GM21423 (cell line): Measurements from ENCODE around the gene KLB.

Experiments used
- ATAC-seq: cut with Tn5 transposase; IDR thresholded peaks from one replicate; pipeline ENCODE4 v1.9.1; 2021; ENCODE audit warnings: mild to moderate bottlenecking, moderate library complexity; ENCODE audit not compliant: unreplicated experiment

KLB gene

DNA sequence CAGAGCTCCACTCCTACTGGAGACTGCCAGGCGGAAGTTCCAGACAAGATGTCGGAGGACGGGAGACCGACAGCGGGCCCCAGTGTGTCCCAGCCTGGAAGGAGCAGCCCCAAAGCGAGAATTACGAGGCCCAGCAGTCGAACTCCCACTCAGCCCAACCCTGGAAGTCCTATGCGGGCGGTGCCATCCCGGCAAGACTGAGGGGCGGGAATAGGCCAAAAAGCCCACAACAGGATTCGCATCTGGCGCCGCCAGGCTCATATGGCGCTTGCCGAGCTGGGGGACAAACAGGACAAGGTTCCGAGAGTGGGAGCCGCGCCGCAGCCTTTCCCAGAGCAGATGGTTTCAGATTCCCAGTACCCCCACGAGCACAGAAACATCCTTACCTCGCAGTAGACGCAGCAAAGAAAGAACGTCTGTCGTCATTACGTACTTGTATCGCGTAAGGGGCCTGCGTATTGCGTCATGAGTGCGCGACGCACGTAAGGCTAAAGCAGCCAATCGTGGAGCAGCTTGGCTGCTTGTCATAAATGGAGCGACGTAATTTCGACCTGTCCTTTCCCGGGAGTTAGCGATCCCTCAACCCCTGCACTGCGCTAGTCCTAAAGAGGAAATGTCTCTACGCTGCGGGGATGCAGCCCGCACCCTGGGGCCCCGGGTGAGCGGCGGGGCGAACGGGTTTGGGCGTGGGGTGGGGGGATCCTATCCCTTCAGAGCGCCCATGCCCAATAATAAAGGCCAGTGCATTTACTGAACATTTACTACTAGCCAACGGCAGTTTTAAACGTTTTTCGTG, 52.0 kb downstream of the KLB start, which contains the start of the genes LIAS and RPL9:
LIAS (plus strand) TSS at position 552 of the 796 bp plus-strand sequence; CDS start at position 614, 62 bp downstream.
RPL9 (minus strand) TSS at position 418 of the 796 bp plus-strand sequence. CDS start 483 bp downstream, outside the sequence.
- peak; percentile 83 for ATAC-seq

DNA sequence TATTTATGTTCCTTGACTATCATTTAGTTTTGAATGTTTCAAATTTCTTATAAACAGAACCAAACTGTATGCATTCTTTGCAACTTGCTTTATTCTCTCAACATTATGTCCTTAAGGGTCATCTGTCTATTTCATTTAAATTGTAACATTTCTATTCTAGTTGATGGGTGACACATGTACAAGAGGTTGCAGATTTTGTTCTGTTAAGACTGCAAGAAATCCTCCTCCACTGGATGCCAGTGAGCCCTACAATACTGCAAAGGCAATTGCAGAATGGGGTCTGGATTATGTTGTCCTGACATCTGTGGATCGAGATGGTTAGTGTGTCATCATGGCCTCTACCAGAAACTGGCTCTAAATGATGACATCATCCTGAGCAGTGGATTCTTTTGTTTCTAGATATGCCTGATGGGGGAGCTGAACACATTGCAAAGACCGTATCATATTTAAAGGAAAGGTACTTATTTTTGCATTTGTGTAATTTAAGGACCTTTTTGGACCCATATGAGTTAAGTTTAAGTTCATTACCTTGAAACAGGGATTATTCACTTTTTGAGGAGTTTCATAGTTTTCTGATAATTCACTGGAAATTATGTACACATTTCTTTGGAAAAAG, 58.3 kb downstream of the KLB start:
- no peak for ATAC-seq

DNA sequence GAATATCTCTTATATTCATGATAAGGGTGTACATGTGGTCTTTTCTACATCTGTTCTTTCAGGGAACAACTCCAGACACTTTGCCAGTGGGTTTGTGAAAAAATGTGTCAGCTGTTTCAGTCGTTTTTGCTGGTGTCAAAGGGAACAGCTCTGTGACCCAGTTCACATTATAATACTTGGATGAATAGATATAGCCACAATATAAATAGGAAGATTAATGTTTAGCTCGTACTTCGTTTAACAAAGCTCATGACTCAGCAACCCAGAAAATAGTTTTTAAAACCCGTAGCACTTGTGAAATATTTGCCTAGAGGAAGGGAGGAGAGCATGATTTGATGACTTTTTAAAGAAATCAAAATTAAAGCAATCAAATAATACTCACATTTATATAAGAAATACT, 60.0 kb downstream of the KLB start:
- ATAC-seq, result no peak

DNA sequence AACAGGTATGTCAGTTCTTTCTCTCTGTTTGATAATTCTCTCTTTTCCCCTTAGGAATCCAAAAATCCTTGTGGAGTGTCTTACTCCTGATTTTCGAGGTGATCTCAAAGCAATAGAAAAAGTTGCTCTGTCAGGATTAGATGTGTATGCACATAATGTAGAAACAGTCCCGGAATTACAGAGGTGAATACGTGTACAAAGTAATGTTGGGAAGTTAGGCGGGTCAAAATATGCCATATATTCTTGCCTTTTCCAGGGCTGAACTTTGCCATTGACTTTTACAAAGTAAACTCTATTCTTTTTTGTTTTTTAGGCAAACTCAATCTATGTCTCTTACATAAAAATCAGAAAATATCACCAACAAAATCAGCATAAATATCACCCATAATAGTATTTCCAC, 60.7 kb downstream of the KLB start:
- ATAC-seq, result no peak

DNA sequence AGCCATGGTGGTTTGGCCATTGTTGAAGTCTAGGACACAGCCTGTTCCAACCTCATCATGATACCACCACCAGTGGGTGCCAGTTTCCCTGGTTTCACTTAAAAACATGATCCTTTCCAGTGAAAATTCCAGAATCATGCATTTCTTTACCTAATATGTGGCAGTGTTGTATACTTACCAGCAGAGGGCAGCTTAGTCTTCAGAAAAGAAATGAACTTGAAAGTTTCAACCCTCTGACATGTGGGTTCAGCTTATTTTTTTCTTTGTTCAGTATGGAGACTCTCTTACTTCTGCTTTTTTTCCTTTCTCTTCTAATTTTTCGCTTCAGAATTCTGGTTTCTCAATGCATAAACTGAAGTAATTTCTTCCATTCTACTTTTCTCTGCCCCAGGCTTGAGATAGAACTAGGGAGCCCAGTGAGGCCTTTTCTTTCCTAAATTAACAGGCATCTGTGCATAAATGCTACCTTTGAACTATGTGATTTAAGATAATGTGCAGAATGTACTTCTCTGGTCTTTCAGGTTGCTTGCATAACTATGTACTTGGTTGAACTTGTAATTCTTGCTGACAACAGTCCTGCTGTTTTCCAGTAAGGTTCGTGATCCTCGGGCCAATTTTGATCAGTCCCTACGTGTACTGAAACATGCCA, 62.8 kb downstream of the KLB start:
- peak; percentile 69 for ATAC-seq

DNA sequence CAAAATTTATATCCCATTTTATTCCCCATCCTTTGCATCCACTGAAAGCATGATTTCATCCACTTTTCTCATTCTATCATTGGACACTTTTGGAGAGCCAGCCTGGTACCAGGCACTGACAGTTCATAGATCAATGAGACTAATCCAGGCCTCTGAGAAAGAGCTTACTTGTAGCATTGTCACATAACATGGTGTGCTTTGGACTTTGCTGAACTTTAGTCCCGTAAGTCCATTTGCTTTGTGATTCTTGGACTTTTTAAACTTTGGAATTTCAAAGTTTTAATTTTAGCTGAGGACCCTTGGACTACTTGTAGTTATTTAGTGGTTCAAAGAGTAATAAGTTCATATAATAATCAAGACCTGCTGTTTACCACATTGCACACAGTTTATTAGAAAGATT, 63.7 kb downstream of the KLB start:
- no peak for ATAC-seq

DNA sequence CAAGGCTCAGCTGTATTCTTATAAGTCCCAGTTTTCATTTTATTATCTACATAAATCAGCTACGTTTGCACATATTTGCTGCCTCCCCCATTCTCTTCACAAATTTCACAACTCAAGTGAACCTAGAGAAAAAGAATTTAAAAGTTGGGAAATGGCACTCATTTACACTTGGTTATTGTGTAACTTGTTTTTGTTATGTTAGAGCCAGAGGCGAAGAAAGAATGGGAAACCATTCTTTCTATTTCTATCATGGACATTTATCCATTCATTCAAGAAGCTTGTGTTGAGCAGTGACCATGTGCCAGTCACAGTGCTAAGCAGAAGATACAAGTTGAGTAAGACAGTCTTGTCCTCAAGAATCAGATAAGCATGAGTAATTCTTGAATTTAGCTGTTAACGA, 65.7 kb downstream of the KLB start:
- ATAC-seq, result no peak

DNA sequence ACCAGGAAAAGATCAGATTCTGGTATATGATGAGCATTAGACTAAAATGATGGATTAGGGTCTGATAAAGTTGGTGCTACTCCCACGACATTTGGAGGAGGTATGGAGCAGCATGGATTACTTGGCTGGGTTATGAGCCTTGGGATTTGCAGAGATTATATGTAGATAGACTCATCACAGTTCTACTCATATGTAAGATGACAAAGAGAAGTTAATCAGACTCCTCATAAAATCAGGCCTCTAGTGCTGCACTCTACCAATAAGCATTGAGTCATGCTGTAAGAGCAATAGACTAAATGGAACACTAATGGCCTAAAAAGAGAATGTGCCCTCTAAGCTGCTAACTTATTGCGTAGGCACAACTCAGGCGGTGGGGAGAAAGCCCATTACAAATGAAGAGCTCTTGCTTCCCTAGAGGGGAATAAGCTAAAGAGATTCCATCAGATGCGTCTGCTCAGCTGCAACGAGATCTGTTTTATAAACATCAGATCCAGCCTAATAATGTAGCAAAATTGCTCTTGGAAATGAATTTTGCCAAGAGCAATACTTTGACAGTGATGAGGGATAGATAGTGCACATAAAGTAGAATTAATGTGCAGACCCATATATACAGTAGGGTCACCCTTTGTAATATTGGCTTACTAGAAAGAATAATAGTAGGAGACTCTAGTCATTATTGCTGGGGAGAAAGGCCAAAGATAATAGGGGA, 69.6 kb downstream of the KLB start:
- no peak for ATAC-seq

DNA sequence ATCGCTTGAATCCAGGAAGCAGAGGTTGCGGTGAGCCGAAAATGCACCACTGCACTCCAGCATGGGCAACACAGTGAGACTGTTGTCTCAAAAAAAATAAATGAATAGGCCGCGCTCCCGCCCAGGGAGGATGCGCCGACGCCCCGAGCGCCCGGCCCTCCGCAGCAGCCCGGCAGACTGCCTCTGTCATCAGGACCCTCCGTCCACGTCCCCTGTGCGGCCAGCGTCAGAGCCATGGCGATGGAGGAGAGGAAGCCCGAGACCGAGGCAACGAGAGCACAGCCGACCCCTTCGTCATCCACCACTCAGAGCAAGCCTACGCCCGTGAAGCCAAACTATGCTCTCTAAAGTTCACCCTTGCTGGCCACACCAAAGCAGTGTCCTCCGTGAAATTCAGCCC, 73.5 kb downstream of the KLB start:
- no peak for ATAC-seq

DNA sequence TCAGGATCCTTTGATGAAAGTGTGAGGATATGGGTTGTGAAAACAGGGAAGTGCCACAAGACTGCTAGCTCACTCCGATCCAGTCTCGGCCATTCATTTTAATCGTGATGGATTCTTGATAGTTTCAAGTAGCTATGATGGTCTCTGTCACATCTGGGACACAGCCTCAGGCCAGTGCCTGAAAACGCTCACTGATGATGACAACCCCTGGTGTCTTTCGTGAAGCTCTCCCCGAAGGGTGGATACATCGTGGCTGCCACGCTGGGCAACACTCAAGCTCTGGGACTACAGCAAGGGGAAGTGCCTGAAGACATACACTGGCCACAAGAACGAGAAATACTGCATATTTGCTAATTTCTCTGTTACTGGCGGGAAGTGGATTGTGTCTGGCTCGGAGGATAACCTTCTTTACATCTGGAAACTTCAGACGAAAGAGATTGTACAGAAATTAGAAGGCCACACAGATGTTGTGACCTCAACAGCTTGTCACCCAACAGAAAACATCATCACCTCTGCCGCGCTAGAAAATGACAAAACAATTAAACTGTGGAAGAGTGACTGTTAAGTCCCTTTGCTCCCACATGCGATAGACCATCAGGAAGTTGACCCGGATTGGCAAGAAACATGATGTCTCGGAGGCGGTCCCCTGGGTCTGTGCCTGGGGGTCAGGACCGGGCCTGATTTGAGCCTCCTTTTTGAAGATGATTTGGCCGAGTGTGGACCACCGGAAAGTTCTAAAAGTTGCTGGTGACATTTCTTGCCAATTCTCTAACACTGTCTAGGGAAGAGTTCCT, 74.4 kb downstream of the KLB start:
- no peak for ATAC-seq

DNA sequence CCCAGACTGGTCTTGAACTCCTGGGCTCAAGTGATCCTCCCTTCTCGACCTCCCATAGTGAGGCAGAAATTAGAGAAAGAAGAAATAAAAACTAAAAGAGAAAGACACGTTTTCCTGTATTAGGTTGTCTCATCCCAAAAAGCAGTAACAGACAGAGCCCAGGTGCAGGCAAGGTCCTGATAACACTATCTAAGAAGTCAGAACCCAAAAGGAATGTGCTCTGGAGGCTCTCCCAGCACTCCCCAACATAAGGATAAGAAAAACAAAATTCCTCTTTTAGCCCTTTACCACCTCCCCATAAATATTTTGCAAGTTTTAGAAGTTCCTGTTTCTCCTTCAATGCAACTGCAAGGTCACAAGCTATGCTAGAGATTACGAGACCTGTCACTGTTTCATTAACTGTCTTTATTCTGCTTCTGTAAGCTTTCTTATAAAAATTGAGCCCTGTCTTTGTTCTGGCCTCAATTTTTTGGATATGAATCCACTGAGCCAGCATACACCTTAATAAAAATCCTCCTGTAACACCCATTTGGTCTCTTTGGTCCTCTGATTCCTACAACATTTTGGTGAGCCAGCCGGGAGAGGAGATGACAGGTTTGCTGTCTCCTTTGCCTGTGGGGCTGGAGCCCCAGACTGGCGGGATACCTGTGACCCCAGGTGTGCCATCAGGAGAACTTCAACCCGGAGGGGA, 78.0 kb downstream of the KLB start:
- no peak for ATAC-seq

DNA sequence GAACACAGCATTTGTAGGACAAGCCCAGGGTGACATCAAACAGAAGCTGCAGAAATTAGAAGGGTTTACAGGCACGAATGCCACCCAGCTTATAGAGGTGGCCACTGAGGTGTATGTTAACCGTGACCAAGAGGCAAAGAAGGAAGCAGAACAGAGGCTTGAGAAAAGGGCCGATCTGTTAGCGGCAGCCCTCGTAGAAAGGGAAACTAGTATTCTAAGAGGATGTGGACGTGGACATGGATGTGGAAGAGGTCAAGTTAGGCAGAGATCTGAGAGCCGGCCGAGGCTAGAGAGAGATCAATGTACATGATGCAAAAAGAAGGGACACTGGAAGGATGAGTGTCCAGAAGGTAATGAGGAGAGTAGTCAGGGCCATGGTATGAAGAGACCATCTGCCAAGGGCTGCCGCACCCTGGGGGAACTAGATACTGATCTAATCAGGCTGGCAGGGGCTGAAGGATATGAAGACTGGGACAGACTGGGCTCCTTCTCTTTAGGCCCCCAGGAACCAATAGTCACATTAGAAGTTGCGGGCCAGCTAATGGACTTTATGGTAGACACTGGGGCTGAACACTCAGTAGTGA, 79.6 kb downstream of the KLB start:
- no peak for ATAC-seq

DNA sequence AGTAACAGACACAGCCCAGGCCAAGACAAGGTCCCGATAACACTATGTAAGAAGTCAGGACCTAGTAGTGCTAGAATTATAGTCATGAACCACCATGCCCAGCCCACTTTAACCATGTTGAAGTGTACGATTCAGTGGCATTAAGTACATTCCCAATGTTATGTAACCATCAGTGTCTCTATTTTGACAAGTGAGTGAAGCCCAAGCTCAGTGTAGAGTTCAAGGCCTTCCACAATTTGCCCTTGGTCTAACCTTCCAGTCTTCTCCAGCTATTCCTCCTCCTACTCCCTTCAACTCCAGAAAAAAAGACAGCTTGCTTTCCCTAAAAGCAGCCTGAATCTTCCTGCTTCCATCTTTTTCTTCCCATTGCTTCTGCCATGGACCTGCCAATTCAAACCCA, 83.6 kb downstream of the KLB start:
- ATAC-seq, result no peak

DNA sequence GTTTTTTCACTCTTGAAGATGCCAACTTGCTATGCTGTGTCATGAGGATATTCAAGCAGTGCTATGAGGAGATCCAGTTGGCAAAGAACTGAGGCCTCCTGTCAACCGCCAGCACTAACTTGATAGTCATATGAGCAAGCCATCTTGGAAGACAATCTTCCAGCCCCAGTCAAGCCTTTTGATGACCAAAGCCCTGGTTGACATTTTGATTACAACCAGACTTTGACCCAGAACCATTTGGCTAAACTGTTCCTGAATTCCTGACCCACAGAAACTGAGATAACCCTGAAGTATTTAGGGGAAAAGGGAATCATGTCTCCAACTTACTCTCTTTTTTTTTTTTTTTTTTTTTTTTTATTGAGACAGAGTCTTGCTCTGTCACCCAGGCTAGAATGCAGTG, 87.6 kb downstream of the KLB start:
- no peak for ATAC-seq

DNA sequence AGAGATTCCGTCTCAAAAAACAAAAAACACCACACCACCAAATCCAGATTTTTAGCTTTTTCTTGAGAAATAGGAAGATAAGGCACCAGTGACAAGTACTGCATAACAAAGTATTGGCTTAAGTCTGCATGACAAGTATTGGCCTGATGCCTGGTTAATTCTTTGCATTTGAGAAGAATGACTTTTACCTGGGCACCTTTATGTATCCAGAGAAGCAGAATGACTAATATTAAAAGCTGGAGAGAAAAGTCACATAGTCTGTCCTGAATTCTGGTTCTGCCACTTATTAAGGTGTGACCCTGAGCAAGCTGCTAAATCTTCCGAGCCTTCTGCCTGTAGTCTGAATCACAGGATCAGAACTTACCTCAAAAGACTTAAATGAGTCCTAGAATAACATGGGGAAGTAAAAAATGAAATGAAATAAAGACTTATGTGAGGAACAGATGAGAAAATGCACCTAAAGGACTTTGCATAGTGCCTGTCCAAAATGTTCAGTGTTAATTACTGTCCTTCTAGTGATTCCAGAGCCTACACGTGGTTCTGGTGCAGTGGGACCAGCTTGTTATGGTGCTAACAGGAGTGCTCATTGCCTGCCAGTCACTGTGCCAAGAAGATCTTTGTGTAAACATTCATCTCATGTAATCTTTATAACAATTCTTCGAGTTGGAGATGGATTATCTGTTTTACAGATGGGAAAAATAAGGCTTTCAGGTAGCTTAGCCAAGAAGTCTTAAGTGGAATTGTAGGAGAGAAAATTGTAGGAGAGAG, 88.9 kb downstream of the KLB start:
- no peak for ATAC-seq

DNA sequence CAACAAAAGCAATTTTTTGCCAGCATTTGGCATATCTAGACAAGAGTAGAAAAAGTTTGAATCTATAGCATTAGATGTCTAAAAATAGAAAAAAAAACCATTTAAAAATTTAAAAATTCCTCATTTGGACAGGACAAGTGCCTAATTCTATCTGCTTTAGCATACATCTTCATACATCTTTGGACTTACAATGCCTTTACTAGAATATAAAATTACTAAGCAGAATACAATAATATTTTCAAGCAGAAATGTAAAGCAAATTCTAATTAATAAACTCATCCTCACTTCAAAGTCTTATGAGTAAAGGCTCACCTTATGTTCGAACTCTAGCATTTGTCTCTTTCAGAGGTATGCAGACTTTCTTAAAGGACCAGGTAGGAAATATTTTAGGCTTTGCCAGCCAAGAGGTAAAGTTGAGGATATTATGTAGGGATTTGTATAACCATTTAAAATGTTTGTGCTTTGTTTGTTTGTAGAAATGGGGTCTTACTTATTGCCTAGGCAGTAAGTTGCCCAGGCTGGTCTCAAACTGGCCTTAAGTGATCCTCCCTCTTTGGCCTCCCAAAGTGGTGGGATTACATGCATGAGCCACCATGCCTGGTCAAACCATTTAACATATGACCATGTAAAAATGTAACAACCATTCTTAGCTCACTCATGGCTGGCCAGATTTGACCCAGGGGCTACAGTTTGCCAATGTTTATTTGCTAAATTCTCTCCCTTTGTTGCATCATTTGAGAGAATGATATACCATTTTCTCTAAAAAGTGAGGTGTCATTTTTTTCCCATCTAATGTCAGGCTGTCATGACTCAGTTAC, 91.4 kb downstream of the KLB start:
- no peak for ATAC-seq

DNA sequence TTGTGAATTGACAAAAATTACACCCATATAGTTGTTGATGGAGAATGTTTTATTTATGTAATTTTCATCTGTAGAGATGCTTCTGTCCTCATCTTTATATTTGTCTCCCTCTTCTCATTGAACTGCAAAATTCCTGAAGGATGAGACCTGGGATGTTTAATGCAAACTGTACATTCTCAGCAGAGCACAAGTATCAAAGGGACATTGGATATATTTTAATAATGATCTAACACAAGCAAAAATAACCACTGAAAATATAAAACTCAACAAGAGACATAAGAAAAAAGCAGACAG, 91.9 kb downstream of the KLB start:
- ATAC-seq, result no peak
